A673 (cell line): ENCODE results near the gene TSSK6. TPM values are rescaled to one million over a fixed set of nuclear protein-coding genes. Genes with fewer than 3 reads are reported as not detected.

ENCODE experiments used
- BruUV-seq: library from RNA; stranded (reverse); fragments of 400-500 nt; replicated peaks from 2 replicates; lab custom pipeline; 2021; lab: Mats Ljungman, UMichigan
- CTCF ChIA-PET: fragments of 300-600 bp; sonication (Branson Sonifier 250); formaldehyde crosslinking; loops from one replicate; lab custom pipeline; 2022; ENCODE audit warnings: antibody characterized with exemption; lab: Charles Lee
- POLR2A ChIA-PET: fragments of 300-600 bp; sonication (Branson Sonifier 250); formaldehyde crosslinking; loops from one replicate; lab custom pipeline; 2022; ENCODE audit warnings: antibody characterized with exemption; ENCODE audit not compliant: low non-redundant PET; lab: Charles Lee
- DNase-seq: peaks from one replicate; pipeline ENCODE4 v3.0.0-alpha.2; 2015; ENCODE audit warnings: low spot score
- H3K27ac ChIP-seq: fragments of 200-600 bp; sonication (generic); 2 replicates; pipeline ENCODE4 v1.5.1; 2016; ENCODE audit warnings: mixed run types, low read depth, mild to moderate bottlenecking, mixed read lengths, antibody characterized with exemption, low read length; ENCODE audit not compliant: poor library complexity, severe bottlenecking
- H3K27me3 ChIP-seq: fragments of 200-600 bp; sonication (generic); replicated peaks from 2 replicates; pipeline ENCODE4 v1.6.1; 2017; ENCODE audit warnings: mixed run types, low read depth, mild to moderate bottlenecking, mixed read lengths, antibody characterized with exemption, low read length; ENCODE audit not compliant: insufficient read depth, poor library complexity
- H3K36me3 ChIP-seq: fragments of 200-600 bp; sonication (generic); 2 replicates; pipeline ENCODE4 v1.6.1; 2016; ENCODE audit warnings: mixed run types, mild to moderate bottlenecking, mixed read lengths, antibody characterized with exemption, low read length; ENCODE audit not compliant: insufficient read depth, poor library complexity, severe bottlenecking
- H3K4me1 ChIP-seq: fragments of 200-600 bp; sonication (generic); 2 replicates; pipeline ENCODE4 v1.6.1; 2017; ENCODE audit warnings: mixed run types, mild to moderate bottlenecking, mixed read lengths, antibody characterized with exemption, low read length; ENCODE audit not compliant: insufficient read depth, poor library complexity, severe bottlenecking
- H3K4me3 ChIP-seq: fragments of 200-600 bp; sonication (generic); 2 replicates; pipeline ENCODE4 v1.5.1; 2016; ENCODE audit warnings: low read depth, mixed run types, mild to moderate bottlenecking, mixed read lengths, low read length; ENCODE audit not compliant: poor library complexity, severe bottlenecking
- H3K9me3 ChIP-seq: fragments of 200-600 bp; sonication (generic); 2 replicates; pipeline ENCODE4 v1.6.1; 2016; ENCODE audit warnings: mixed run types, low read depth, mild to moderate bottlenecking, mixed read lengths, antibody characterized with exemption, low read length; ENCODE audit not compliant: poor library complexity, severe bottlenecking
- CTCF ChIP-seq: fragments of 300-800, 200-600 bp; sonication (generic); conservative IDR thresholded peaks from 2 replicates; pipeline ENCODE4 v1.5.1; 2017; ENCODE audit warnings: low read depth, mild to moderate bottlenecking, antibody characterized with exemption, low read length, moderate library complexity, mixed read lengths
- EZH2 ChIP-seq: fragments of 200-600 bp; sonication (generic); IDR thresholded peaks from 2 replicates; pipeline ENCODE4 v1.6.1; 2017; ENCODE audit warnings: borderline replicate concordance, low read depth, mild to moderate bottlenecking, mixed read lengths, antibody characterized with exemption, low read length; ENCODE audit not compliant: poor library complexity, severe bottlenecking
- intact Hi-C: fragments of 100-400 bp; cut with micrococcal nuclease; formaldehyde crosslinking; loops from one replicate; pipeline ENCODE4 v1.10.0; 2022; ENCODE audit not compliant: unreplicated experiment
- total RNA-seq: library from RNA; stranded (reverse); gene quantifications from 2 replicates; pipeline ENCODE4 v1.2.3, GENCODE V29; 2021

TSSK6 gene
- total RNA-seq, 1 experiment from 2014 or later: 2.5 TPM

- CTCF ChIA-PET: no interaction called here
- BruUV-seq: no TSS peak
- Histone ChIP-seq H3K27ac (no peak overlapping the region), H3K9me3 (no peaks in the 10 kb centered on the region), H3K4me1 (peaks cover 5% of the 10 kb centered on the region), H3K4me3 (no peak overlapping the region), H3K27me3 (no peaks in the 10 kb centered on the region), H3K36me3 (peaks cover 9% of the 10 kb centered on the region)
- POLR2A ChIA-PET: no interaction called here
- DNase-seq: no peak
- intact Hi-C loops: no loop called here
- TF ChIP-seq CTCF (no peak), EZH2 (no peak)
Measured at GRCh38 chr19:19514215-19514657, 1.1 kb downstream of the TSSK6 start.

- H3K27me3 ChIP-seq: no peaks in the 10 kb centered on the region
- ChIA-PET CTCF (no interaction called here), POLR2A (no interaction called here)
- H3K4me3 ChIP-seq: no peak overlapping the region
- no TSS peak for BruUV-seq
- H3K4me1 ChIP-seq: peaks cover 5% of the 10 kb centered on the region
- H3K27ac ChIP-seq: no peak overlapping the region
- no peak for TF ChIP-seq EZH2
- TF ChIP-seq CTCF: no peak
- H3K9me3 ChIP-seq: no peaks in the 10 kb centered on the region
- intact Hi-C loops: no loop called here
- H3K36me3 ChIP-seq: peaks cover 5% of the 10 kb centered on the region
- DNase-seq: no peak
Measured at GRCh38 chr19:19513682-19514081, 1.7 kb downstream of the TSSK6 start.

- no peak overlapping the region for H3K4me3 ChIP-seq
- intact Hi-C loops: no loop called here
- ChIA-PET POLR2A (interaction anchor here (0.6 kb wide), 1 partner anchor 172 kb away, joined by 5 read pairs; no protein-coding TSS in a partner anchor), CTCF (no interaction called here)
- no peak overlapping the region for H3K27ac ChIP-seq
- no TSS peak for BruUV-seq
- no peaks in the 10 kb centered on the region for H3K9me3 ChIP-seq
- no peak for DNase-seq
- no peak for TF ChIP-seq CTCF
- TF ChIP-seq EZH2: no peak
- no peaks in the 10 kb centered on the region for H3K27me3 ChIP-seq
- H3K36me3 ChIP-seq: peaks cover 23% of the 10 kb centered on the region
- no peaks in the 10 kb centered on the region for H3K4me1 ChIP-seq
Measured at GRCh38 chr19:19510432-19510831, 4.9 kb downstream of the TSSK6 start.
